Activated T-cell treated with anti-CD3 and anti-CD28 coated beads, Interleukin-2, amount 50 U/mL, for 48 hours (primary cell): ENCODE data around the gene FGF19.

ENCODE experiments used
- DNase-seq, 2 experiments: peaks; one replicate each; pipeline ENCODE4 v3.0.0-alpha.2; 2020

The FGF19 gene

GRCh38 chr11:69695581-69695980 is 8.2 kb downstream of the FGF19 start:
- DNase-seq: no peak

- no peak for DNase-seq
Measured at GRCh38 chr11:69694781-69695180, 9.0 kb downstream of the FGF19 start.

- no peak for DNase-seq
Measured at GRCh38 chr11:69692422-69692821, 11.4 kb downstream of the FGF19 start.

- no peak for DNase-seq
Measured at GRCh38 chr11:69691463-69691862, 12.4 kb downstream of the FGF19 start.

- no peak for DNase-seq
Measured at GRCh38 chr11:69689484-69690319, 14.1 kb downstream of the FGF19 start.

GRCh38 chr11:69687969-69688771 is 15.7 kb downstream of the FGF19 start:
- peak in 1 of 2 experiments; percentile 46 for DNase-seq

GRCh38 chr11:69686856-69687255 is 17.0 kb downstream of the FGF19 start:
- no peak for DNase-seq

- no peak for DNase-seq
Measured at GRCh38 chr11:69686452-69686851, 17.4 kb downstream of the FGF19 start.

- DNase-seq: no peak
Measured at GRCh38 chr11:69685348-69685747, 18.5 kb downstream of the FGF19 start.

- DNase-seq: no peak
Measured at GRCh38 chr11:69684651-69685050, 19.2 kb downstream of the FGF19 start.

GRCh38 chr11:69683764-69684333 is 20.0 kb downstream of the FGF19 start:
- no peak for DNase-seq

GRCh38 chr11:69682681-69683326 is 21.0 kb downstream of the FGF19 start:
- DNase-seq: no peak

GRCh38 chr11:69682221-69682620 is 21.6 kb downstream of the FGF19 start:
- DNase-seq: no peak

GRCh38 chr11:69680688-69681087 is 23.1 kb downstream of the FGF19 start:
- DNase-seq: no peak

GRCh38 chr11:69677749-69678148 is 26.1 kb downstream of the FGF19 start:
- no peak for DNase-seq

GRCh38 chr11:69674886-69675714 is 28.7 kb downstream of the FGF19 start, which contains the start of gene LTO1:
Gene LTO1 (minus strand): TSS chr11:69675353. CDS start chr11:69675239, 114 bp downstream.
- peak; percentile 95 to 97 for DNase-seq

- DNase-seq: peak; percentile 32 to 41
Measured at GRCh38 chr11:69674267-69674885, 29.4 kb downstream of the FGF19 start.

- no peak for DNase-seq
Measured at GRCh38 chr11:69671734-69672465, 31.9 kb downstream of the FGF19 start.

GRCh38 chr11:69670158-69670845 is 33.5 kb downstream of the FGF19 start:
- DNase-seq: peak; percentile 63 to 76

GRCh38 chr11:69669486-69669885 is 34.3 kb downstream of the FGF19 start:
- DNase-seq: no peak
